CD8-positive, alpha-beta memory T cell (primary cell): ENCODE results near the gene UBAC2. TPM values are rescaled to one million over a fixed set of nuclear protein-coding genes. Genes with fewer than 3 reads are reported as not detected.

Experiments
- CTCF ChIA-PET: fragments of 350-600 bp; sonication (Branson Sonifier 250); formaldehyde crosslinking; loops from one replicate; lab custom pipeline; 2021; ENCODE audit warnings: antibody characterized with exemption; lab: Charles Lee
- POLR2A ChIA-PET: fragments of 350-600 bp; sonication (Branson Sonifier 250); formaldehyde crosslinking; loops from one replicate; lab custom pipeline; 2021; ENCODE audit warnings: antibody characterized with exemption; lab: Charles Lee
- DNase-seq, 5 donors: peaks; one replicate each; pipeline versions ENCODE4 v3.0.0 to v3.0.0-alpha.2; 2020 to 2022; ENCODE audit warnings: mixed read lengths in 1 of 5
- H3K27ac ChIP-seq: one replicate; pipeline ENCODE4 v1.7.0; 2013; ENCODE audit warnings: low read depth, mild to moderate bottlenecking, low read length, moderate library complexity
- H3K27me3 ChIP-seq: 2 replicates; pipeline ENCODE4 v1.7.0; 2013; ENCODE audit warnings: low read length, mild to moderate bottlenecking; ENCODE audit not compliant: insufficient read depth, poor library complexity, severe bottlenecking
- H3K36me3 ChIP-seq: 2 replicates; pipeline ENCODE4 v1.7.0; 2013; ENCODE audit warnings: mild to moderate bottlenecking, low read length, moderate library complexity; ENCODE audit not compliant: insufficient read depth
- H3K4me1 ChIP-seq: 2 replicates; pipeline ENCODE4 v1.7.0; 2013; ENCODE audit warnings: mild to moderate bottlenecking, low read length, moderate library complexity; ENCODE audit not compliant: insufficient read depth
- H3K4me3 ChIP-seq: 2 replicates; pipeline ENCODE4 v1.7.0; 2013; ENCODE audit warnings: mild to moderate bottlenecking, low read length
- H3K9me3 ChIP-seq: 2 replicates; pipeline ENCODE4 v1.7.0; 2013; ENCODE audit warnings: mild to moderate bottlenecking, low read length
- H3K27ac Mint-ChIP-seq, 8 donors: one replicate each; pipeline ENCODE4 v1.8.0; 2020 to 2021; ENCODE audit warnings: mixed read lengths in 8 of 8, mild to moderate bottlenecking in 6 of 8, inconsistent platforms in 3 of 8, moderate library complexity in 3 of 8
- H3K27me3 Mint-ChIP-seq, 2 donors: one replicate each; pipeline ENCODE4 v1.8.0; 2020 to 2021; ENCODE audit warnings: mixed read lengths in 2 of 2, mild to moderate bottlenecking in 1 of 2, moderate library complexity in 1 of 2
- H3K36me3 Mint-ChIP-seq, 3 donors: one replicate each; pipeline ENCODE4 v1.8.0; 2020 to 2021; ENCODE audit warnings: mixed read lengths in 3 of 3, inconsistent platforms in 1 of 3, mild to moderate bottlenecking in 1 of 3
- H3K4me1 Mint-ChIP-seq, 3 donors: one replicate each; pipeline ENCODE4 v1.8.0; 2020 to 2021; ENCODE audit warnings: mixed read lengths in 3 of 3, inconsistent platforms in 1 of 3, mild to moderate bottlenecking in 1 of 3
- H3K4me3 Mint-ChIP-seq, 7 donors: one replicate each; pipeline ENCODE4 v1.8.0; 2020 to 2021; ENCODE audit warnings: mixed read lengths in 7 of 7, mild to moderate bottlenecking in 6 of 7, moderate library complexity in 4 of 7, inconsistent platforms in 2 of 7
- H3K9me3 Mint-ChIP-seq, 5 donors: one replicate each; pipeline ENCODE4 v1.8.0; 2020 to 2022; ENCODE audit warnings: mixed read lengths in 5 of 5, mild to moderate bottlenecking in 3 of 5, moderate library complexity in 2 of 5, inconsistent platforms in 1 of 5
- polyA plus RNA-seq: library from polyadenylated mRNA; unstranded; fragments of 300-500 nt; fragmentation: Illumina TruSeq; gene quantifications from one replicate; pipeline ENCODE4 v1.2.3, GENCODE V29; 2021
- total RNA-seq, 2 experiments: library from RNA; stranded (reverse); gene quantifications; one replicate each; pipeline ENCODE4 v1.2.3, GENCODE V29; 2021

UBAC2 gene
- total and polyA plus RNA-seq, 3 experiments from 2014 or later, result 62.3 to 160 (median 63.7) TPM

GRCh38 chr13:99356262-99357091, 155.8 kb downstream of the UBAC2 start:
- Mint-ChIP-seq H3K36me3 (peaks cover 16 to 62% (median 17%) of the 10 kb centered on the region in 3 donors), H3K4me1 (peaks cover 97 to 100% (median 100%) of the 10 kb centered on the region in 3 donors), H3K4me3 (peak overlapping the region; percentile 2 to 79 (median 72)), H3K27ac (peak overlapping the region; percentile 96 to 100 (median 99)), H3K27me3 (no peaks in the 10 kb centered on the region), H3K9me3 (no peaks in the 10 kb centered on the region)
- Histone ChIP-seq H3K27ac (peak overlapping the region; percentile 96), H3K4me1 (peaks cover 97% of the 10 kb centered on the region), H3K9me3 (no peaks in the 10 kb centered on the region), H3K36me3 (no peaks in the 10 kb centered on the region), H3K27me3 (no peaks in the 10 kb centered on the region), H3K4me3 (peak overlapping the region; percentile 43)
- ChIA-PET POLR2A (interaction anchor here (0.6 to 2.1 kb wide), 8 partner anchors 17 to 68 kb away, joined by 3 to 14 read pairs (median 4); no protein-coding TSS in a partner anchor), CTCF (interaction anchor here (0.7 to 2.9 kb wide), 14 partner anchors 10 to 96 kb away, joined by 3 to 20 read pairs (median 4); no protein-coding TSS in a partner anchor)
- DNase-seq, result peak in 4 of 5 donors; percentile 55 to 92 (median 88)

- Histone ChIP-seq H3K9me3 (no peaks in the 10 kb centered on the region), H3K27me3 (no peaks in the 10 kb centered on the region), H3K36me3 (no peaks in the 10 kb centered on the region), H3K27ac (peak overlapping the region; percentile 96), H3K4me3 (peak overlapping the region; percentile 43), H3K4me1 (peaks cover 97% of the 10 kb centered on the region)
- Mint-ChIP-seq H3K27me3 (no peaks in the 10 kb centered on the region), H3K9me3 (no peaks in the 10 kb centered on the region), H3K36me3 (peaks cover 16 to 62% (median 17%) of the 10 kb centered on the region in 3 donors), H3K27ac (peak overlapping the region; percentile 96 to 100 (median 99)), H3K4me3 (peak overlapping the region; percentile 62 to 79 (median 72)), H3K4me1 (peaks cover 94 to 100% (median 99%) of the 10 kb centered on the region in 3 donors)
- POLR2A ChIA-PET, result interaction anchor here (0.6 to 1.7 kb wide), 3 partner anchors 18 to 55 kb away, joined by 3 to 4 read pairs (median 3); no protein-coding TSS in a partner anchor
- CTCF ChIA-PET, result interaction anchor here (1.1 to 2.9 kb wide), 7 partner anchors 10 to 96 kb away, joined by 3 to 20 read pairs (median 4); no protein-coding TSS in a partner anchor
- peak in 2 of 5 donors; percentile 41 to 81 for DNase-seq
Measured at GRCh38 chr13:99357131-99357596, 156.5 kb downstream of the UBAC2 start.

- Mint-ChIP-seq H3K27ac (peak overlapping the region; percentile 96 to 100 (median 99)), H3K27me3 (no peaks in the 10 kb centered on the region), H3K36me3 (peaks cover 16 to 61% (median 17%) of the 10 kb centered on the region in 3 donors), H3K4me3 (peak overlapping the region; percentile 62 to 79 (median 72)), H3K4me1 (peaks cover 94 to 100% (median 99%) of the 10 kb centered on the region in 3 donors), H3K9me3 (no peaks in the 10 kb centered on the region)
- Histone ChIP-seq H3K27me3 (no peaks in the 10 kb centered on the region), H3K36me3 (no peaks in the 10 kb centered on the region), H3K4me3 (peak overlapping the region; percentile 19), H3K27ac (peak overlapping the region; percentile 96), H3K4me1 (peaks cover 97% of the 10 kb centered on the region), H3K9me3 (no peaks in the 10 kb centered on the region)
- no peak for DNase-seq
- POLR2A ChIA-PET, result no interaction called here
- CTCF ChIA-PET, result interaction anchor here (1.1 to 2.9 kb wide), 5 partner anchors 9 to 92 kb away, joined by 3 to 20 read pairs (median 7); no protein-coding TSS in a partner anchor
Measured at GRCh38 chr13:99357941-99358340, 157.3 kb downstream of the UBAC2 start.

GRCh38 chr13:99359528-99359927, 158.9 kb downstream of the UBAC2 start:
- peaks cover 96% of the 10 kb centered on the region for H3K4me1 ChIP-seq
- no peak overlapping the region for H3K27ac ChIP-seq
- CTCF ChIA-PET, result interaction anchor here (1.0 to 3.1 kb wide), 9 partner anchors 8 to 183 kb away, joined by 3 to 15 read pairs (median 4); no protein-coding TSS in a partner anchor
- Mint-ChIP-seq H3K9me3 (no peaks in the 10 kb centered on the region), H3K36me3 (peaks cover 13 to 65% (median 19%) of the 10 kb centered on the region in 3 donors), H3K4me3 (peak overlapping the region in 4 of 7 donors; percentile 9 to 67 (median 40)), H3K27me3 (no peaks in the 10 kb centered on the region), H3K4me1 (peaks cover 90 to 100% (median 99%) of the 10 kb centered on the region in 3 donors), H3K27ac (peak overlapping the region; percentile 92 to 100 (median 96))
- no peaks in the 10 kb centered on the region for H3K9me3 ChIP-seq
- POLR2A ChIA-PET, result interaction anchor here (0.6 to 1.2 kb wide), 3 partner anchors 24 to 95 kb away, joined by 3 to 8 read pairs (median 5); no protein-coding TSS in a partner anchor
- no peaks in the 10 kb centered on the region for H3K27me3 ChIP-seq
- no peaks in the 10 kb centered on the region for H3K36me3 ChIP-seq
- H3K4me3 ChIP-seq, result peak overlapping the region; percentile 8
- no peak for DNase-seq

GRCh38 chr13:99360696-99361095, 160.0 kb downstream of the UBAC2 start:
- Mint-ChIP-seq H3K9me3 (no peaks in the 10 kb centered on the region), H3K4me1 (peaks cover 89 to 100% (median 97%) of the 10 kb centered on the region in 3 donors), H3K27me3 (no peaks in the 10 kb centered on the region), H3K4me3 (peak overlapping the region; percentile 44 to 80 (median 67)), H3K36me3 (peaks cover 11 to 59% (median 18%) of the 10 kb centered on the region in 3 donors), H3K27ac (peak overlapping the region; percentile 92 to 100 (median 96))
- no peaks in the 10 kb centered on the region for H3K27me3 ChIP-seq
- H3K27ac ChIP-seq, result peak overlapping the region; percentile 21
- CTCF ChIA-PET, result interaction anchor here (1.0 to 3.1 kb wide), 15 partner anchors 9 to 184 kb away, joined by 3 to 15 read pairs (median 4); partner anchors contain the start of gene GPR18
- H3K4me1 ChIP-seq, result peaks cover 96% of the 10 kb centered on the region
- DNase-seq, result no peak
- POLR2A ChIA-PET, result interaction anchor here (0.5 to 2.5 kb wide), 7 partner anchors 9 to 160 kb away, joined by 3 to 18 read pairs (median 4); partner anchors contain the start of gene UBAC2
- no peaks in the 10 kb centered on the region for H3K9me3 ChIP-seq
- peak overlapping the region; percentile 26 for H3K4me3 ChIP-seq
- no peaks in the 10 kb centered on the region for H3K36me3 ChIP-seq

GRCh38 chr13:99361197-99361596, 160.5 kb downstream of the UBAC2 start:
- H3K27me3 Mint-ChIP-seq, result no peaks in the 10 kb centered on the region
- H3K9me3 ChIP-seq, result no peaks in the 10 kb centered on the region
- peak overlapping the region; percentile 25 to 80 (median 67) for H3K4me3 Mint-ChIP-seq
- CTCF ChIA-PET, result interaction anchor here (1.0 to 3.1 kb wide), 11 partner anchors 9 to 103 kb away, joined by 3 to 15 read pairs (median 4); partner anchors contain the start of gene GPR18
- H3K4me1 ChIP-seq, result peaks cover 96% of the 10 kb centered on the region
- no peaks in the 10 kb centered on the region for H3K27me3 ChIP-seq
- H3K27ac Mint-ChIP-seq, result peak overlapping the region; percentile 92 to 100 (median 96)
- H3K9me3 Mint-ChIP-seq, result no peaks in the 10 kb centered on the region
- H3K4me1 Mint-ChIP-seq, result peaks cover 89 to 100% (median 97%) of the 10 kb centered on the region in 3 donors
- POLR2A ChIA-PET, result interaction anchor here (0.9 to 2.5 kb wide), 7 partner anchors 9 to 161 kb away, joined by 3 to 18 read pairs (median 4); partner anchors contain the start of gene UBAC2
- peak in 1 of 5 donors; percentile 79 for DNase-seq
- H3K36me3 Mint-ChIP-seq, result peaks cover 11 to 56% (median 21%) of the 10 kb centered on the region in 3 donors
- peak overlapping the region; percentile 36 for H3K27ac ChIP-seq
- H3K4me3 ChIP-seq, result peak overlapping the region; percentile 48
- no peaks in the 10 kb centered on the region for H3K36me3 ChIP-seq

- no peak overlapping the region for H3K27ac ChIP-seq
- CTCF ChIA-PET, result interaction anchor here (1.9 kb wide), 1 partner anchor 11 kb away, joined by 3 read pairs; no protein-coding TSS in a partner anchor
- POLR2A ChIA-PET, result interaction anchor here (1.2 to 2.5 kb wide), 2 partner anchors 10 to 91 kb away, joined by 3 to 9 read pairs; no protein-coding TSS in a partner anchor
Measured at GRCh38 chr13:99362362-99362761, 161.7 kb downstream of the UBAC2 start.

More at GRCh38 chr13:99362362-99362761, 161.7 kb downstream of the UBAC2 start:
- Mint-ChIP-seq H3K36me3 (peaks cover 11 to 51% (median 22%) of the 10 kb centered on the region in 3 donors), H3K4me3 (peak overlapping the region in 5 of 7 donors; percentile 24 to 57 (median 44)), H3K9me3 (no peaks in the 10 kb centered on the region), H3K27me3 (no peaks in the 10 kb centered on the region), H3K4me1 (peaks cover 89 to 100% (median 97%) of the 10 kb centered on the region in 3 donors), H3K27ac (peak overlapping the region; percentile 82 to 99 (median 92))
- Histone ChIP-seq H3K9me3 (no peaks in the 10 kb centered on the region), H3K4me1 (peaks cover 96% of the 10 kb centered on the region), H3K4me3 (no peak overlapping the region), H3K36me3 (no peaks in the 10 kb centered on the region), H3K27me3 (no peaks in the 10 kb centered on the region)
- DNase-seq, result no peak
